NCI-H1694 (cell line): ENCODE results near the gene KSR1.
"Not testable (repeated sequence)": the region's sequence is repeated elsewhere in the genome, so short reads cannot be mapped to it uniquely, and the experiment has no call there.

Experiments used
- DNase-seq: peaks from one replicate; lab custom pipeline; 2025; lab: John Stamatoyannopoulos, UW

The KSR1 gene

DNA sequence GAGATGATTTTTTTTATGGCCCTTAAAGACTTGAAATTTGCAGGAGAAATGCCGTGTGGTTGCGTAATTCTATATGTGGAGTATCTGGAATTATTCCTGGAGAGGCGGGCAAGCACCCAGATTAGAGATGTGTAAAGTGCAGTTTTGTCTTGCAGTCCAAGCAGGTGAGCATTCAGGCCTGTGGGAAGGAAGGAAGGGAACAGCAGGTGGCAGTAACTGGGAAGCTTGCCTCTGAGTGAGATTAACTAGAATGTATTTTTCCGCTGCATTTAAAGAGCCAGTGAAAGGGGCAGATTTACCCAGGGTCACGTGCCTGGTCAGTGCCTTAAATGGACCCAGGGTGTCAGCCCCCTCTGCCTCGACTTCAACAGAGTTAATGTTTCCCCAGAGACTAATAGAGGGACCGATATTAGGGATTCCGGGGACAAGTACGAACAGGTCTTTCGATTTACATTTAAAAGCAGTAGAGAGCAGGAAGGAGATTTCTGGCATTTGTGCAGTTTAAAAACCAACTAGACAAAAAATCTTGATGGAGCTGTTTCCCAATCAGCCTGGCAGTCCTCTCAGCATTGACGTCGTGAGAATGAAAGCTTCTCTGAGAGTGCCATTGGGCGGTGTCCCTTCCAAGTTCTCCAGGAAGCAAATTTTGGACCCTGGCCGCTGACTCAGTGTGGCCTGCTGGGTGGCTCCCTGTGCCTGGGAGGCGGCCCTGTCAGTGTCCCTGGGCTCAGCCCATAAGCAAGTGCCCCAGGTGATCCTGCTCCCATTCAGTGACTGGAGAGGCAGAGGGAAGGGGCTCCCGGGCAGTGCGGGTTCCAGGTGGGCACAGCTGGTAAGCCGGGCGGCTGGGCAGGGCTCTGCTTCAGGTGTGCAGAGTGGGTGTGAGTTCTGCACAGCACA is 38.2 kb downstream of the KSR1 start:
- DNase-seq: no peak

- no peak for DNase-seq
Measured at GRCh38 chr17:27495460-27495859, 39.2 kb downstream of the KSR1 start.

DNA sequence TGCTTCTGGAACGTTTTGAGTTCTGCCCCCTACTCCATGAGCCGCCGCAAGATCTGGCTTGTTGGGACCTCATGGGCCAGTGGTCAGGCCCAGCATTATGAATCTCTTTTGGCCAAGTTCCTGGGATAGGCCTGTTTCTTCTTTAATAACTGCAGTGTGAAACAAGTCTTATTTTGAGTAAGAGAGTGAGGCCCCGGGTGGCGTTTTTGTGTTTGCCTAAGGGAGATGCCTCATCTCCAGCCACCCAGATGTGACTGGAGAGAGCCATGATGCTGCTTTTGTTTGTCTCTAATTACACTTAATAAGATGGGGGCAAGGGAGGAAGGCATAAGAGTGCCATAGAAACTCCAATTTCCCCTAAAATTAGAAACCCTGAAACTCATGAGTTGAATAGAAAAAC is 39.8 kb downstream of the KSR1 start:
- DNase-seq: no peak

GRCh38 chr17:27496437-27496943 is 40.2 kb downstream of the KSR1 start:
- DNase-seq: no peak

DNA sequence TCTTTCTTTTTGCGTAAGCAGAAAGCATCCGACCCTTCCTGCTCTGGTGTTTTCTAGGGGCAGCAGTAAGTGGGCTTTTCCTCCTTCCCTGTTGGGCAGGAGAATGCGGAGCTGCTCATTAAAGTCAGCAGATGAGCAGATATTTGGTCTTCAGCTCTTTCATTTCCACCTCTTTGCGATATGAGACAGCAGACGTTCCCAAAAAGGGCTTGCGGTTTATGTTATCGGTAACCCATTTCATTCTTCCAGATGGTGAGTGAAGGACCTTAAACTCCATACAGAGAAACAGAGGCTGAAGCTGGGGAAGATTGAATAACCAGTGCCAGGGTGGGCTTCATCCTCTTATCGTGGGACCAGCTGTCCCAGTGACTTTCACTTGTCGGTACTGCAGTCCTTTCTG is 40.7 kb downstream of the KSR1 start:
- no peak for DNase-seq

- DNase-seq: no peak
Measured at GRCh38 chr17:27497696-27498095, 41.4 kb downstream of the KSR1 start.

DNA sequence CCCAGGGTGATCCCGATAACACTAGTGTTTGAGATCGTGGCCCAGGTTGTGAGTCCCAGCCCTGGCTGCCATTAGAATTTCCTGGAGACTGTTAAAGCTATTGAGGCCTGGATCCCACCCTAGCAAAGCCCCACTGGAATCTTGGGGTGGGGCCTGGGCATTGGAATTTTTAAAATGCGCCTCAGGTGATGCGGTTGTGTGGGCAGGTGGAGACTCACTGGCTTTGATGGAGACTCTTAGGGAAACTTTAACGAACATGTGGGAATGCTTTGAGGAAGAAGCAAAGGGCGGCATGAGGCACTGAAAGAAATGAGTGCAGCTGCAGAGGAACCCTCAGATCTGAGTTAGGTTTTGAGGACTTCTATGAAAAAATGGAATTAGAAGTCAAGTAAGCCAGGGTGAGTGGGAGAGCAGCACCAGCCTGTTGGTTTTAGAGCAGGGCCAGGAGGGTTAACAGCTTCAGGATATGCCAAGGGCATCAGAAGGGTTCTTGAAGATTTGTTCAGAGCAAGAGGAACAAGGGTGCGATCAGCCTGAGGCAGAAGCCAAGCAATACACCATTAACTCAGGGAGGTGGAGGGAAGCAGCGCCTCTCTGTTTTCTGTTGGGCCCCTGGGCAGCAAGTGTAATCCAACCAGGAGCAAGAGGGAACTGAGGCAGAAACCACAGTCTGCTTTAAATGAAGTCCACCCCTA is 42.5 kb downstream of the KSR1 start:
- DNase-seq: no peak

DNA sequence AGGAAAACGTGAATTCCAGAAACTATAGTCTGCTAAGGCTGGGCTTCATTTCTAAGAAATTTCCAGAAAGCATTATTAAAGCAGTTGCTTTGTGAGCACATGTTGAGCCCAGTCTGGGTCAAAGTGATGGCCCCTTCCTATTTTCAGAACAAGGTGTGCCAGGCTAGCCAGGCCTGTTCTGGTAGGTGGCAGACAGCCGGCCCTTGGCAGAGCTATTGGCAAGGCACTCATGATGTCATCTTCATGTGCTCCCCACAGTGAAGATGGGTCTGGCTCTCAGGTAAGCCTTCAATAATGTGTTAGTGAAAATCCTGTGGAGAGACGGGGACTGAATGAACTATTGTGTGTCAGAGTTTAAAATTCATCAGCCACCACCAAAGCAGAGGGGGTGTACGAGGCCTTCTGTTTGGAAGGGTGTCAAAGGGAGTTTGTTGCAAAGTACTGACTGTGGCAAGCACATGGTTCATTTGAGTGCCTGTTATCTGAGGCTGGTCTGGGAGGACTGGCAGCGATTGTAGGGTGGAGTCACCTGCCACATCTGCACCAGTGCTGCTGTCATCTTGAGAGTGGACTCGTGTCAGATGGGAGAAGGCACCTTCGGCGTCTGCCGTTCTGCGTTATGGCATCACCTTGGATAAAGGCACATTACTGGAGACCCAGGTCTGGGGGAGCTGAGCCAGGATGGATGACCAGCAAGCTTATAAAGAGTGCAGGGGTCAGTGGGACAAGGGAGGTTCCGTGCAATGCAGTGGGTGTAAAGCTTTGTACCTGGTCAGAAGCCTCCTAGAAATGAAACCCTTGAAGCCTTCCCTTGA is 43.4 kb downstream of the KSR1 start:
- DNase-seq: no peak

DNA sequence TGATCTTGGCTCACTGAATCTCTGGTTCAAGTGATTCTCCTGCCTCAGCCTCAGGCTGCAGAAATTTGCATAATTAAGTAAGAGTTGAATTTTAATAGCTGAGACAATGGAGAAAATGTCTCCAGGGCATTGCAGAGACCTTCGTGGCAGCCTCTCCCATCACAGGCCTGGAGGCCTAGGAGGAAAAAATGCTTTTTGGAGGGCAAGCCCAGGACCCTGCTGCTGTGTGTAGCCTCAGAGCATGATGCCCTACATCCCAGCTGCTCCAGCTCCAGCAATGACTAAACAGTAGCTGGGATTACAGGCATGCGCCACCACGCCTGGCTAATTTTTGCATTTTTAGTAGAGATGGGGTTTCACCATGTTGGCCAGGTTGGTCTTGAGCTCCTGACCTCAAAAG is 45.1 kb downstream of the KSR1 start:
- not testable (repeated sequence) for DNase-seq

DNA sequence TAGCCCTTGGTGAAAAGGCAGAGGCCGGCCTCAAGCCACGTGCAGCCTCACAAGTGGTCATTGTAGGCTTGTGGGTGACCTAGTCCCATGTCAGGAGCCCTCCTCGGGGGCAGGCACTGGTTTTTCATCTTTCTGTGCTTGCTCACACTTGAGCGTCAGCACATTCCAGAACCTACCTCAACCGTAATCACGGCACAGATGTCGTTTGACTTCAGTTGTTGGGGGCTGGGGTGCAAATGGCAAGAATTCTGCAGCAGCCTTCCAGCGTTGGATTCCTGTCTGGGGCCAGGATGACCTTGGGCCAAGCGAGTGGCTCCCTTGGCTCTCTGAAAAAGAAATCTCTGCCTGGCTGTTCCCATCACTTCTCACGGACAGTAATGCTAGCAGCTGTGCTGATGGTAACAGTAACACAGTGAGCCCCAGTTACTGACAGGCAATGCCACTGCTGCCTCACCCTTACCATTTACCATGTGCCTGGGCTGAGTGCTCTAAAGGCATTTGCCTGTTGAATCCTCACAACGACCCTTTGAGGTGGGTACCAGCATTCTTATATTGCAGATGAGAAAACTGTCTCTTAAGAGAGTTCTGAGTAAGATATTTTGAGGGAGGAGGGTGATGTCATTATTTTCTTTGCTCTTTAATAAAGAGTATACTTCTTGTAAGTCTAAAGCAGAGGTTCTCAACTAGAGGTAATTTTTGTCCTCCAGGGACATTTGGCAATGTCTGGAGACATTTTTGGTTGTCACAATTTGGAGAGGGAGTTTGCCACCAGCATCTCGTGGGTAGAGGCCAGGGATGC is 46.5 kb downstream of the KSR1 start:
- DNase-seq: no peak

GRCh38 chr17:27503611-27504010 is 47.4 kb downstream of the KSR1 start:
- DNase-seq: no peak

GRCh38 chr17:27504188-27504995 is 48.1 kb downstream of the KSR1 start:
- DNase-seq: no peak

DNA sequence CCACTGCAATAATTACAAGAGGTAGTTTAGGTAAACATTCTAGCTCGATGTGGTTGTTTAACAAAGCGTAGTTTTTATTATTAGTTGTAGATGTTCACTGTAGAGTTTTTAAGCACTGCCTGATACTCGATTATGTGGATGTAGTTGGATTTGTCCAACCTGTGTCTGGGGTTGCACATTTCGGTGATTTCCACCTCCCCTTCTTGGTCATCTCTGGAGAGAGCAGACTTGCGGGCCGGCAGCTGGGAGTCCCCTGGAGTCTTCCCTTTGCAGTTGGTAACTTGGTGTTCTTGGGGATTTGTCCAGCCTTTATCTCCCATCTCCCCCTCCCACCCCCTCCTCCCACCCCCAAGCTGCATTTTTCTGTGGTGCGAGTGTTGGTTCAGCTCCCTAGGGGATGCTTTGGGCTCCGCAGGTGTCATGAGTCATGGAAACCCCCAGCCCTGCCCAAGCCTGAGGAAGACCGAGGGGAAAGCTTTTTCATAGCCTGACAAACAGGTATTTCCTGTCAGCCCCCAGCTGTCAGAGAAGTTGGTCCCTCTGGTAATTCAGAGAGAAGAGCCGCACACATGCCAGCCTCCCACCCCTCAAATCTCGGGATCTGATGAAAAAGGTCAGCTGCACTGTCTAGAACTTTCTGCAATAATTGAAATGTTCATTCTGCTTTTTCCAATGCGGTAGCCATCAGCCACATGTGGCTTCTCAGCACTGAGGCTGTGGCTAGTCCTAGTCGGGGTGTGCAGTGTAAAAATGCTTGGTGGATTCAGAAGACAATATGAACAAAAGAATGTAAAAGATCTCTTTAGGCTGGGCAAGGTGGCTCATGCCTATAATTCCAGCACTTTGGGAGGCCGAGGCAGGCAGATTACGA is 50.3 kb downstream of the KSR1 start:
- DNase-seq: no peak

DNA sequence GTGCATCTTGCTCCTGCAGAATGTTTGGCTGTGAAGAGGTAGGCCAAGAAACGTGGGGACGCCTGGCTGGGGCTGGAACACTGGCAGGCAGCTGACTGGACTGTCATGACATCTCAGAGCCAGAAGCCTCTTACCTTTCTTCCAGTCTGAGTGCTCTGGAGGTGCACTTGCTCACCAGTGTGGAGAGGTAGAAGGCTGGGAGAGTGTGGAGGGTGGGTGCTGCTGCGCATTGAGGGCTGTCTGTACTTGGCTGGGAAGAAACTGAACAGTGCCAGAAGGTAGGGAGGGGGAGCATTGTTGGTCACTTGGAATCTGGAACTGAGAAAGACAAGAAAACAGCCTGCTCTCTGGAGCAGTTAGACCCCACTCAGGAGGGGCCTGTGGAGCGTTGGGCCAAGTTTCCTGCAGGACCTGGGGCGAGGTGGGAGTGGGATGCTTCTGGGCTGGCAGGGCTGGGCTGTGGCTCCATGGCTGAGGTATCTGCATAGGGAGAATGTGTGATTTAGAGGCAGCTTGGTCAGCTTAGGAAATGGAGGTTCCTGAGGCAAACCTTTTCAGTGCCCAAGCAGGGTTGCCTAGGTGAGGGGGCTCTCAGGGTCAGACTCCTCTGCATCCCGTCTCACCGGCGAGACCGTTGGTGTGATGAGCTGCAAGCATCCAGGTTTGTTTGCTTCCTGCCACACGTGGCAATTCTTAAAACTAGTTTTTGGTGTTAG is 55.1 kb downstream of the KSR1 start:
- DNase-seq: no peak

DNA sequence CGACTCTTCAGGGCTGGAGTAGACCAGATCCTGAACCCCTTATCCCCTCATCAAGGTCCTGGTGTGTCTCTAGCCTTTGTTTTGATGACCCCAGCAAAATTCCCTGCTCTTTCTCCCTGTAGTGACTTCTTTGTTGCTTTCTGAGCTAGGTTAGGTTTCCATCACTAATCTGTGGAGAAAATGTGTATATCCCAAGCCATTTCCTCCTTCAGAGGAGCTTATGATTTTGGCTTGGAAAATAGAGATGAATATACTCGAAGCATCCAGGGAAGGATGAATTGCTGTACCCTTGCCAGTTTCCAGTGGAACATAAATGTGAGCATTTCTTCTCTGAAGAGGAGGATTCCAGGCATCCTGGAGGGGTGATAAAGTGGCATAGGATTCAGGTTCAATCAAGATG is 55.8 kb downstream of the KSR1 start:
- DNase-seq: no peak

DNA sequence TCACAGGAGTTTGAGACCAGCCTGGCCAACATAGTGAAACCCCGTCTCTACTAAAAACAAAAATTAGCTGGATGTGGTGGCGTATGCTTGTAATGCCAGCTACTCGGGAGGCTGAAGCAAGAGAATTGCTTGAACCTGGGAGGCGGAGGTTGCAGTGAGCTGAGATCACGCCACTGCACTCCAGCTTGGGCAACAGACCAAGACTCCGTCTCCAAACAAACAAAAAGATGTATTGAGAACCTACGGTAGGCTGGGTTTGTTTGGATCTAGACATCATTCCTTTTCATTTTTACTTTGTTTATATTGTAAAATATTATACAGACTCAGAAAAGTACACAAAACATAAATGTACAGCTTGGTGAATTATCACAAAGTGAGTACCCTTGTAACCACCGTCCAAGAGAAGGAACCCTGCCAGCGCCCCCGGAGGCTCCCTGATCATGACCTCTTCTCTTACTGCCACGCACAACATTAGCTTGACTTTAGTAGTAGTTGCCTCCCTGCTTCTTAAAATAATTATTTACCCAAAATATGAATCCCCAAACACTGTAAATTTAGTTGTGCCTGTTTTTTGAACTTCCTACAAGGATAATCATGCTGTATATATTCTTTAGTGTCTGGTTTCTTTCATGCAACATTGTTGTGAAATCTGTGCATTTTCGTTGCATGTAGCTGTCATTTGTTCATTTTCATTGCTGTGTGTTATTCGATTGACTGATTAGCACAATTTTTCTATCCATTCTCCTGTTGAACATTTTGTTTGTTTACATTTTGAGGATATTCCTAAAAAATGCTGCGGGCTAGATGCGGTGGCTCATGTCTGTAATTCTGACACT is 56.5 kb downstream of the KSR1 start:
- DNase-seq: no peak

DNA sequence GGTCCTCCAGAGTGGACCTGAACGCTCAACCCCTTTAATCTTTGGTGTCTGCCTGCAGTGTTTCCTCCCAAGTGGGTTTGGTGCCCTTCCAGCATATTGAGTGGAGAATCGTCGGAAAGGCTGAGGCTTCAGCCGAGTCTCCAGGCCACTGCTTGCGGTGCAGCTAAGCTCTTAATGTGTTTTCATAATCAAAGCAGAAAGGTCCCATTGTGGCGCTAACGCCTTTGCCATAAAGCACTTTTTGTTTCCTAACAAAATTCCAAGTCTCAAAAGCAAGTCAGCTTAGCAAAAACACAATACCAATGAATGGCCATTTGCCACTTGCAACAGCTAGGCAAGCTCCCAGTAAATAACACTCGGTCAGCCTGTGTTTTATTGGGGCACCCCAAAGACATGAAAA is 57.6 kb downstream of the KSR1 start:
- no peak for DNase-seq
